NCI-H1092 treated with DMSO at 0.1 percent for 48 hours (cell line): ENCODE measurements around the gene FRG2.
"Not testable (repeated sequence)": the region's sequence is repeated elsewhere in the genome, so short reads cannot be mapped to it uniquely, and the experiment has no call there.

Experiments
- DNase-seq: peaks from one replicate; lab custom pipeline; 2025; lab: John Stamatoyannopoulos, UW

The FRG2 gene

GRCh38 chr4:190016369-190017289 is 10.4 kb downstream of the FRG2 start:
- no peak for DNase-seq

GRCh38 chr4:190015538-190016368 is 11.3 kb downstream of the FRG2 start:
- DNase-seq = no peak

GRCh38 chr4:190014771-190015537 is 12.1 kb downstream of the FRG2 start:
- no peak for DNase-seq

GRCh38 chr4:189989941-189990340 is 37.1 kb downstream of the FRG2 start:
- not testable (repeated sequence) for DNase-seq

- no peak for DNase-seq
These were observed 38.1 kb downstream of the FRG2 start for GRCh38 chr4:189988877-189989431.

- not testable (repeated sequence) for DNase-seq
These were observed 41.3 kb downstream of the FRG2 start for GRCh38 chr4:189985651-189986243.

- not testable (repeated sequence) for DNase-seq
These were observed 42.4 kb downstream of the FRG2 start for GRCh38 chr4:189984661-189985060.

GRCh38 chr4:189983916-189984526 is 43.0 kb downstream of the FRG2 start:
- not testable (repeated sequence) for DNase-seq

- DNase-seq = no peak
These were observed 45.1 kb downstream of the FRG2 start for GRCh38 chr4:189981970-189982369.

GRCh38 chr4:189980292-189980691 is 46.8 kb downstream of the FRG2 start:
- not testable (repeated sequence) for DNase-seq

GRCh38 chr4:189979196-189980047 is 47.6 kb downstream of the FRG2 start:
- DNase-seq = no peak
